Measurements from ENCODE around the gene NCK1. TPM values are rescaled to one million over a fixed set of nuclear protein-coding genes. Genes with fewer than 3 reads are reported as not detected.

The NCK1 gene
- total and polyA plus RNA-seq, 10 of the 15 experiments (the other 5 are each of a cell fraction or from before 2014, with no cell fraction given) = 15.6 to 33.4 (median 25.0) TPM

DNA sequence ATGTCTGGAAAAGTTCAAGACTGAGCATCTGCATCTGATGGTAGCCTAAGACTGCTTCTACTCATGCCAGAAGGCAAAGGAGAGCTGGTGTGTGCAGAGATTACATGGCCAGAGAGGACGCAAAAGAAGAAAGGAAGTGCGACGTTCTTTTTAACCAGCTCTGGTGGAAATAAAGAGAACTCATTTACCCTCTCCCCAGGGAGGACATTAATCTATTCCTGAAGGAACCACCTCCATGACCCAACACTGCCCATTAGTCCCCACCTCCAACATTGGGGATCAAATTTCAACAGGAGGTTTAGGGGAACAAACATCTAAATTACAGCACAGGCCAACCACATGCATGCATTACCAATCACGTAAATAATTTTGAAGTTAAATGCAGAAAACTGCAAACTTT is 1.5 kb upstream of the NCK1 start:
- Histone ChIP-seq H3K9ac (ENCODE audit: control insufficient read depth, insufficient read depth, low read length) (peak overlapping the region; percentile 97; the same call in 1 of the 2 replicates), H3K36me3 (ENCODE audit: control insufficient read depth in 2 of 2, insufficient read depth in 2 of 2, low read length in 1 of 2) (no peaks in the 10 kb centered on the region), H3K4me2 (ENCODE audit: control insufficient read depth, insufficient read depth) (peak overlapping the region; percentile 85), H2AFZ (ENCODE audit: control insufficient read depth, low read depth, low read length) (no peak overlapping the region; the same call in 1 of the 2 replicates), H3K4me3 (peak overlapping the region; percentile 87), H3K27ac (ENCODE audit: control insufficient read depth, insufficient read depth) (peak overlapping the region; percentile 92; the same call in 1 of the 2 replicates), H3K4me1 (ENCODE audit: control insufficient read depth, insufficient read depth, low read length) (0 out of 2 replicates have a peak, but pooled peaks cover 2% of the 10 kb centered on the region), H3K9me3 (replicated peaks; ENCODE audit: control insufficient read depth, insufficient read depth, low read length) (peaks cover 3% of the 10 kb centered on the region; the same call in 2 of the 3 replicates), H4K20me1 (ENCODE audit: control insufficient read depth, insufficient read depth) (no peaks in the 10 kb centered on the region), H3K79me2 (ENCODE audit: control insufficient read depth, insufficient read depth, low read length) (peaks cover 46% of the 10 kb centered on the region), H3K27me3 (replicated peaks in 1 of 2; ENCODE audit: control insufficient read depth in 2 of 2, insufficient read depth in 2 of 2, low read length in 1 of 2) (no peaks in the 10 kb centered on the region)
- ATAC-seq (no peak), FAIRE-seq (no peak), DNase-seq (ENCODE audit: low read depth, low spot score) (no peak)
- WGBS (ENCODE audit: insufficient coverage, insufficient replicate concordance, low lambda C conversion rate, missing lambda C conversion rate) = 45% methylated on average over 4 of the region's 4 CpGs
- no peak for TF ChIP-seq POLR2AphosphoS5 (IDR thresholded peaks at IDR 0.05; ENCODE audit: low read length)
- peak; percentile 22; the same call in 1 of the 2 replicates for TF ChIP-seq SPI1 (IDR thresholded peaks at IDR 0.05; ENCODE audit: borderline replicate concordance, insufficient read depth, low read depth, low read length)
- intact Hi-C loops (cut with micrococcal nuclease; ENCODE audit: unreplicated experiment) = loop anchor here (5.0 to 10.0 kb wide), 6 partner anchors 47 to 783 kb away; no protein-coding TSS in a partner anchor
- ChIA-PET SMC1A (ENCODE audit: uncharacterized antibody, unreplicated experiment) (interaction anchor here (0.6 to 4.2 kb wide), 17 partner anchors 10 to 469 kb away, joined by 3 to 18 read pairs (median 5); no protein-coding TSS in a partner anchor), CTCF (interaction anchor here (1.2 to 6.1 kb wide), 7 partner anchors 59 to 468 kb away, joined by 3 to 51 read pairs (median 14); partner anchors contain the start of gene STAG1), POLR2A (interaction anchor here (0.6 to 6.2 kb wide), 6 partner anchors 28 to 1342 kb away, joined by 3 to 41 read pairs (median 4); partner anchors contain the start of gene STAG1), RAD21 (ENCODE audit: unreplicated experiment) (interaction anchor here (1.2 to 4.3 kb wide), 9 partner anchors 24 to 153 kb away, joined by 3 to 66 read pairs (median 10); partner anchors contain the start of gene STAG1)
- BruUV-seq (replicated peaks) = no TSS peak
- in situ Hi-C loops (cut with MboI) = no loop called here

DNA sequence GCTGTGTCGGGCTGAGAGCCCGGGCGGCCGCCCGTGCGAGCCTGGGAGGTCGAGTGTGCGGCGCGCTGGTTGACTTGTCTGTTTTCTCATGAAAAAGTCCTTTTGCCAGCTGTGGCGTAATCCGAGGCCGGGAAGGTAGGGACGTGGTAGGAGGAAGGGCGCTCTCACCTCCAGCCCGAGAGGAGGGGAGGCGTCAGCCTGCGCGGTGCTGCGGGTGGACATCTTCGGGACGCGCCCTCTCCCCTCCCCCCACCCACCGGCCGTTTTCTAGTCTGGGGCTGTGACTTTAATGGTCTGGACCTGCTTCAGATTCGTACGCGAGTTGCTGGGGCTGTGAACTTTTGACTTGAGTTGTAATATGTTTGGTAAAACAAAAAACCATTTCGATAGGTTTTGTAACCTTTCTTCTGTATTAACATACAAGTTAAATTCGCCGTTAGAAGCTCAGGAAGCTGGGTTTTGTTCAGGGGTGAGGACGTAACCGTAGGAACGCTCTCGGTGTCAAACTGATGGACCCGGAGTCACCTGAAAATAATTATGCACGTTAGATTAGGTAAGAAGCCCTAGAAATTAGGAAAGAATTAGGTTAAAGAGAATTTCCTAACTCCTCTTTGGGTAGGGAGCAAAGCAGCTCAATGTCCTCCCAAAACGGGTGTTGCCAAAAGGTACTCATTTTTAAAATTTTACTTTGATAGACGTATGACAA is 762 bp downstream of the NCK1 start:
- FAIRE-seq (no peak), ATAC-seq (peak; percentile 54), DNase-seq (ENCODE audit: low read depth, low spot score) (no peak)
- ChIA-PET SMC1A (ENCODE audit: uncharacterized antibody, unreplicated experiment) (interaction anchor here (0.8 to 4.2 kb wide), 21 partner anchors 19 to 667 kb away, joined by 3 to 18 read pairs (median 4); partner anchors contain the start of gene MSL2), RAD21 (ENCODE audit: unreplicated experiment) (interaction anchor here (0.7 to 4.3 kb wide), 17 partner anchors 8 to 667 kb away, joined by 3 to 66 read pairs (median 5); partner anchors contain the start of genes MSL2 and STAG1), CTCF (interaction anchor here (0.7 to 6.1 kb wide), 3 partner anchors 88 to 151 kb away, joined by 3 to 51 read pairs (median 10); partner anchors contain the start of gene STAG1), POLR2A (interaction anchor here (0.8 to 6.2 kb wide), 12 partner anchors 8 to 151 kb away, joined by 3 to 41 read pairs (median 4); partner anchors contain the start of gene STAG1)
- no peaks in the 10 kb centered on the region for H3K27me3 ChIP-seq (replicated peaks in 1 of 2; ENCODE audit: control insufficient read depth in 2 of 2, insufficient read depth in 2 of 2, low read length in 1 of 2)
- peak overlapping the region; percentile 82 for H3K9ac ChIP-seq (ENCODE audit: control insufficient read depth, insufficient read depth, low read length)
- H3K4me1 ChIP-seq (ENCODE audit: control insufficient read depth, insufficient read depth, low read length) = 0 out of 2 replicates have a peak, but pooled peaks cover 2% of the 10 kb centered on the region
- H3K36me3 ChIP-seq (ENCODE audit: control insufficient read depth in 2 of 2, insufficient read depth in 2 of 2, low read length in 1 of 2) = no peaks in the 10 kb centered on the region
- peak overlapping the region; percentile 83 for H3K4me2 ChIP-seq (ENCODE audit: control insufficient read depth, insufficient read depth)
- BruUV-seq (replicated peaks) = no TSS peak
- peak overlapping the region; percentile 92 for H3K27ac ChIP-seq (ENCODE audit: control insufficient read depth, insufficient read depth)
- peak overlapping the region; percentile 91 for H2AFZ ChIP-seq (ENCODE audit: control insufficient read depth, low read depth, low read length)
- H4K20me1 ChIP-seq (ENCODE audit: control insufficient read depth, insufficient read depth) = no peaks in the 10 kb centered on the region
- H3K9me3 ChIP-seq (replicated peaks; ENCODE audit: control insufficient read depth, insufficient read depth, low read length) = peaks cover 3% of the 10 kb centered on the region; the same call in 1 of the 3 replicates
- in situ Hi-C loops (cut with MboI) = no loop called here
- 1% methylated on average over 36 of the region's 39 CpGs for WGBS (ENCODE audit: insufficient coverage, insufficient replicate concordance, low lambda C conversion rate, missing lambda C conversion rate)
- H3K79me2 ChIP-seq (ENCODE audit: control insufficient read depth, insufficient read depth, low read length) = peaks cover 66% of the 10 kb centered on the region
- intact Hi-C loops (cut with micrococcal nuclease; ENCODE audit: unreplicated experiment) = loop anchor here (2.0 to 10.0 kb wide), 7 partner anchors 45 to 785 kb away; partner anchors contain the start of gene STAG1
- H3K4me3 ChIP-seq = peak overlapping the region; percentile 79
- TF ChIP-seq, protein P1, sequence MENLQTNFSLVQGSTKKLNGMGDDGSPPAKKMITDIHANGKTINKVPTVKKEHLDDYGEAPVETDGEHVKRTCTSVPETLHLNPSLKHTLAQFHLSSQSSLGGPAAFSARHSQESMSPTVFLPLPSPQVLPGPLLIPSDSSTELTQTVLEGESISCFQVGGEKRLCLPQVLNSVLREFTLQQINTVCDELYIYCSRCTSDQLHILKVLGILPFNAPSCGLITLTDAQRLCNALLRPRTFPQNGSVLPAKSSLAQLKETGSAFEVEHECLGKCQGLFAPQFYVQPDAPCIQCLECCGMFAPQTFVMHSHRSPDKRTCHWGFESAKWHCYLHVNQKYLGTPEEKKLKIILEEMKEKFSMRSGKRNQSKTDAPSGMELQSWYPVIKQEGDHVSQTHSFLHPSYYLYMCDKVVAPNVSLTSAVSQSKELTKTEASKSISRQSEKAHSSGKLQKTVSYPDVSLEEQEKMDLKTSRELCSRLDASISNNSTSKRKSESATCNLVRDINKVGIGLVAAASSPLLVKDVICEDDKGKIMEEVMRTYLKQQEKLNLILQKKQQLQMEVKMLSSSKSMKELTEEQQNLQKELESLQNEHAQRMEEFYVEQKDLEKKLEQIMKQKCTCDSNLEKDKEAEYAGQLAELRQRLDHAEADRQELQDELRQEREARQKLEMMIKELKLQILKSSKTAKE (IDR thresholded peaks at IDR 0.05; ENCODE audit: low read depth, poor library complexity, severe bottlenecking) = peak; percentile 21
- TF ChIP-seq TAF1 (IDR thresholded peaks at IDR 0.05; ENCODE audit: borderline replicate concordance, low read depth, low read length) (peak; percentile 35; the same call in 1 of the 2 replicates), MEF2A (IDR thresholded peaks at IDR 0.05; ENCODE audit: insufficient read depth, low read depth, low read length) (no peak), GATAD2B (conservative IDR thresholded peaks at IDR 0.05; ENCODE audit: low read depth) (peak; percentile 24; the same call in 1 of the 2 replicates), TCF7 (IDR thresholded peaks at IDR 0.05; ENCODE audit: borderline replicate concordance) (no peak), MYC (IDR thresholded peaks at IDR 0.05; ENCODE audit: insufficient read depth, insufficient read length, insufficient replicate concordance, low read length, severe bottlenecking) (no peak), SMARCA5 (IDR thresholded peaks at IDR 0.05) (0 out of 2 replicates have a peak, but pooled peaks have one; percentile 7), IKZF1 (conservative IDR thresholded peaks at IDR 0.05) (0 out of 2 replicates have a peak, but pooled peaks have one; percentile 42), SIN3A (IDR thresholded peaks at IDR 0.05; ENCODE audit: low read depth, low read length) (0 out of 2 replicates have a peak, but pooled peaks have one; percentile 30), IKZF2 (IDR thresholded peaks at IDR 0.05) (no peak)

All from GM12878 (cell line).